D721Med (cell line): ENCODE results near the gene IQSEC1.

Source experiments
- DNase-seq: peaks from one replicate; pipeline ENCODE4 v3.0.0; 2011; ENCODE audit warnings: low spot score; ENCODE audit not compliant: insufficient read length
- FAIRE-seq: peaks from 2 replicates; lab custom pipeline; 2011; peaks lifted over from hg19 to GRCh38; lab: Jason Lieb, UNC
- TF ChIP-seq, protein P1 (sequence below): IDR thresholded peaks from 2 replicates; pipeline ENCODE4 v1.5.1; 2012; ENCODE audit warnings: mild to moderate bottlenecking, control low read depth; ENCODE audit not compliant: insufficient read depth; ENCODE audit errors: missing control alignments

Gene IQSEC1

DNA sequence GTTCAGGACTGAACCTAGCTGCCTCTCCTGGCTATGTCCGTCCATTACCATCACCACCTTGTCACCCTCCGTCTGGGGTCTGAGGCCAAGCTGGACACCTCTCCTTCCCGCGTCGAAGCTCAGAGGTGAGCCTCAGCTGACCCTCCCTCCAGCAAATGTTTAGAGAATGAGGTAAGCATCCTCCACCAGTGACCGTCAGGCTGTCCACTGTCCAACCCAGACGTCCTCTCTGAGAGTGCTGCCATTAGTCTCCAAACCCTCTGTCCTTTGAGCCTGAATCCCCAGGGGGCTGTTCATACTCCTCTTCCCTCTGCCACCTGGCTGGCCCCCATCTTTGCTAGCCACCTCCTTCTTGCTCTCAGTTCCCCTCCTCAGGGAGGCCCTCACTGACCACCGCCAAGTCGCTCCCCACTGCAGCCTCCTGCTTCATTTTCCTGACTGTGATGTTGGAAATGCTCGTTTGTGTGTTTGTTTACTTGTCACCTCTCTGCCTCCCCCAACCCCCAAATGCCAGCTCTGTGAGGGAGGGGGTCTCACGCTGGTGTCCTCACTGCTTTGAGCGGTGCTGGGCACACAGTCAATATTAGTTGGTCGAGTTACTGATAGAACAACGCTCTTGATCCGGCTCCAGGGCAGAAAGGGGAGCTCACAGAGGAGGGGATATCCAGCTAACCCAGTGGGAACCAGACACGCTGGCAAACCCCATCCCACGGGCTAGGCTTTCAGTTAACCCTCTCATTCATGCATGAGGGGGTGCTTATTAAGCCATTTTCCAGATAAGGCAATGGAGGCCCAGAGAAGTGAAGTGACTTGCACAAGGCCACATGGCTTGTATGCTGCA lies 64.9 kb downstream of the IQSEC1 start:
- TF ChIP-seq, protein P1, sequence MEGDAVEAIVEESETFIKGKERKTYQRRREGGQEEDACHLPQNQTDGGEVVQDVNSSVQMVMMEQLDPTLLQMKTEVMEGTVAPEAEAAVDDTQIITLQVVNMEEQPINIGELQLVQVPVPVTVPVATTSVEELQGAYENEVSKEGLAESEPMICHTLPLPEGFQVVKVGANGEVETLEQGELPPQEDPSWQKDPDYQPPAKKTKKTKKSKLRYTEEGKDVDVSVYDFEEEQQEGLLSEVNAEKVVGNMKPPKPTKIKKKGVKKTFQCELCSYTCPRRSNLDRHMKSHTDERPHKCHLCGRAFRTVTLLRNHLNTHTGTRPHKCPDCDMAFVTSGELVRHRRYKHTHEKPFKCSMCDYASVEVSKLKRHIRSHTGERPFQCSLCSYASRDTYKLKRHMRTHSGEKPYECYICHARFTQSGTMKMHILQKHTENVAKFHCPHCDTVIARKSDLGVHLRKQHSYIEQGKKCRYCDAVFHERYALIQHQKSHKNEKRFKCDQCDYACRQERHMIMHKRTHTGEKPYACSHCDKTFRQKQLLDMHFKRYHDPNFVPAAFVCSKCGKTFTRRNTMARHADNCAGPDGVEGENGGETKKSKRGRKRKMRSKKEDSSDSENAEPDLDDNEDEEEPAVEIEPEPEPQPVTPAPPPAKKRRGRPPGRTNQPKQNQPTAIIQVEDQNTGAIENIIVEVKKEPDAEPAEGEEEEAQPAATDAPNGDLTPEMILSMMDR, result no peak
- DNase-seq (no peak), FAIRE-seq (no peak)

DNA sequence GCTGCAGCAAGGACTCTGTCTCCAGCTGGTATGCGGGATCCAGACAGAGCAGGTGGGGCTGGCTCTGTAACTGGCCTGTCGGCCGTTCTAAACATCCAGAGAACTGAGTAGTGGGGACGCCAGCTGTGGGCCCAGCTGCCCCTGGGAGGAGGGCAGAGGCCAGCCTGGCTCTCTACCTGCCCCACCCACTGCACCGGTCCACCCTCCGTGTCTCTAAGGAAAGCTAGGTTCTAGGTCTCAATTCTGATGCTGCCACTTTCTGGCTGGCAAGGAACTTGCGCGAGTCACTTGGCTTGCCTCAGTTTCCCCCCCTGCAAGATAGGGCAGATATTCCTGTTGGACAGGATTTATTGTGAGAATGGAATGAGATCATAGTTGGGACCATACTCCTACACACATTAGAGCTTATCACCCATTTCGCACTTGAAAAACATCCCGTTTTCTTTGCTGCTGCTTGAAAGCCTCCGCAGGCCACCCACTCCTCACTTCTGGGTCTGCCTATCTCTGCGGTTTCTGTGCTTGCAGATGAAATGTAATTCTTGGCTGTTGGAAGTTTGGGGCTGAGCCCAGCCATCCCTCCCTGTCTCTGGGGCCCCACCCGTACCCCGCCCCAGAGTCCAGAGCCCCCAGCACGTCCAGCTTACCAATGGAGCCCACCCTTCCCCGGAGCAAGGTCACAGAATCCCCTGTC lies 65.8 kb downstream of the IQSEC1 start:
- FAIRE-seq (no peak), DNase-seq (no peak)
- TF ChIP-seq, protein P1, result no peak

DNA sequence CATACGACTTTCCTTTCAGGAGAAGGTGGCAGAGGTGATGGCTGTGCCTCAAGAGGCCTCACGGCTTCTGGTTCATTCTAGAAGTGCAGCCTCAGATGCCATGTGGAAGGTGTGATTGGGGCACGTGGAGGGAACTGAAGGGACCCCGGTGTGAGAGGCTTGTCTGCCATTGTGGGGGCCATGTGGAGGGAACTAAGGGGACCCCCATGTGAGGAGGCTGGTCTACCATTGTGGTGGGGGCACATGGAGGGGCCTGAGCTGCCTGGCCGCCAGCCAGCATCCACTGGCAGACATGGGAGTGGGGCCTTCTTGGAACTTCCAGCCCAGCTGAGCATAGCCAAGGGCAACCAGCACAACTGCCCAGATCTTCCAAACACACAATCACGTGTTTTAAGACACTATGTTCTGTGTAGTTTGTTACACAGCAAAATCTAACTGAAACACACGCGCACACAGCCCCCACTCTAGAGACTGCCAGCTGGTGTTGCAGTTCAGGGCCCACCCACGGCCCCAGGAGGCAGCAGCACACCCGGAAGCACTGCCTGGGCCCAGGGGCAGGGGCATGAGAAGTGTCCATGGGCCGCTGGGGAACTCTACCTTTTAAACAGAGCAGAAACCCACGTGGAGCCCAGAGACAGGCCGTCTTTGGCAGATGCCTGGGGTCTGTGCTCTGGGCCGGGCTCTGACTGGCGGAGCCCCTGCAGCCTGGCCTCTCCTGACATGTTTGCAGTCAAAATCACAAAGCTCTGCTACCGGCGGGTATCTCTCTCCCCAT lies 66.8 kb downstream of the IQSEC1 start:
- TF ChIP-seq, protein P1, result no peak
- no peak for DNase-seq
- no peak for FAIRE-seq

DNA sequence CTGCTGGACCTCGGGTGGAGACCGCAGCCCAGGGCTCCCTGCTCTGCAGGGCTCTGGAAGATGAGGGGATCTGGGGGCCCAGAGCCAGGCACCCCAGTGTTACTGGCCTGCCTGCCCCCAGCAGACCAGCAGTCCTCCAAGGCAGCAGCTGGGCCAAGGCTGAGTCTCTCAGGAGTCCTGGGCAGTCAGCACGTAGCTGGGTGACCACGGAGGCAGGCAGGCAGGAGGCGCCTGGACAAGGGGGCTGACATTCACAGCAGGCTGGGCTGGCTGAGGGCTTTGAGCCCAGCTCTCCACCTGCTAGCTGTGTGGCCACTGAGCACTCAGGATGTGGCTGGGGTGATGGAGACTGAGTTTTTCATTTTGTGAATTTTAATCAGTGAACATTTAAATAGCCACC lies 67.9 kb downstream of the IQSEC1 start:
- FAIRE-seq (no peak), DNase-seq (no peak)
- TF ChIP-seq, protein P1, result no peak

DNA sequence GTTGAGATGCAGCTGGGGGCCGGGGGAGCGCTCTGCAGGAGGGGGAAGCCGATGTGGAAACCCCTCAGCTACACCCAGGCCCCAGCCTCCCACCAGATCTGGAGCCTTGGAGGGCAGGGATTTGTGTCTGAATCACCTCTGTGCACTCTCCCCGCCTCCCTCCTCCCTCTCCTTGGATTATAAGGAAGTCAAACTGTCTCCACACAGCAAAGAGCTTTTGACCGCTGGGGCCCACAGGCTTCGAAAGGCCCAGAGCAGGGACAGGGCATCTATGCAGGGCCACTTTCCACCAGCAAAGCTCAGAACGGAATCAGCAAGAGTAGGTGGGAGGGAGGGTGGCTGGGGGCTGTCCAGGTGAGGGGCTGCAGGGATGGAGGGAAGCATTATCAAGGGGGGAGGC lies 68.9 kb downstream of the IQSEC1 start:
- TF ChIP-seq, protein P1, result no peak
- no peak for FAIRE-seq
- no peak for DNase-seq

DNA sequence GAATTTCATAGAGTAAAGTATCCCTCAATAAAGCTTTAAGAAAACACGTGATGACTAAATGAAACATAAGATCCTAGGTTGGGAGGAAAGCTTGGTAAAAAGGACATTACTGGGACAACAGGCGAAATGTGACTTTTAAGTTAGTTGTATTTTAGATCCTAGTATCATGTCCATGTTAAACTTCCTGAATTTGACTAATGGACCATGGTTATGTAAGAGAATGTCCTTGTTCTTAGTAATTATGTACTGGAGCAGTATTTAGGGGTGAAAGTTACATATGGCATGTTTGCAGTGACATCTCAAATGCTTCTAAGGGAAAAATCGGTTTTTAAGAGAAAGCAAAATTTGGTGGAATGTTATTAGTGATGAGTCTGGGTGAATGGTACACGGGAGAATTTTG lies 69.6 kb downstream of the IQSEC1 start:
- TF ChIP-seq, protein P1, result no peak
- FAIRE-seq (no peak), DNase-seq (no peak)
